ENCODE data around the gene ECSCR.
A peak's percentile ranks its signal among the peaks of the same experiment; 100 is the strongest.

Gene ECSCR

GRCh38 chr5:139438707-139439012 is 23.9 kb downstream of the ECSCR start:
- H3K4me3 ChIP-seq (ENCODE audit: low read length), result peak overlapping the region; percentile 97
- TF ChIP-seq, protein P1, sequence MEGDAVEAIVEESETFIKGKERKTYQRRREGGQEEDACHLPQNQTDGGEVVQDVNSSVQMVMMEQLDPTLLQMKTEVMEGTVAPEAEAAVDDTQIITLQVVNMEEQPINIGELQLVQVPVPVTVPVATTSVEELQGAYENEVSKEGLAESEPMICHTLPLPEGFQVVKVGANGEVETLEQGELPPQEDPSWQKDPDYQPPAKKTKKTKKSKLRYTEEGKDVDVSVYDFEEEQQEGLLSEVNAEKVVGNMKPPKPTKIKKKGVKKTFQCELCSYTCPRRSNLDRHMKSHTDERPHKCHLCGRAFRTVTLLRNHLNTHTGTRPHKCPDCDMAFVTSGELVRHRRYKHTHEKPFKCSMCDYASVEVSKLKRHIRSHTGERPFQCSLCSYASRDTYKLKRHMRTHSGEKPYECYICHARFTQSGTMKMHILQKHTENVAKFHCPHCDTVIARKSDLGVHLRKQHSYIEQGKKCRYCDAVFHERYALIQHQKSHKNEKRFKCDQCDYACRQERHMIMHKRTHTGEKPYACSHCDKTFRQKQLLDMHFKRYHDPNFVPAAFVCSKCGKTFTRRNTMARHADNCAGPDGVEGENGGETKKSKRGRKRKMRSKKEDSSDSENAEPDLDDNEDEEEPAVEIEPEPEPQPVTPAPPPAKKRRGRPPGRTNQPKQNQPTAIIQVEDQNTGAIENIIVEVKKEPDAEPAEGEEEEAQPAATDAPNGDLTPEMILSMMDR (IDR thresholded peaks at IDR 0.05; ENCODE audit: insufficient read depth, low read depth, low read length, missing control alignments), result no peak
- DNase-seq (ENCODE audit: low read depth), result no peak

DNA sequence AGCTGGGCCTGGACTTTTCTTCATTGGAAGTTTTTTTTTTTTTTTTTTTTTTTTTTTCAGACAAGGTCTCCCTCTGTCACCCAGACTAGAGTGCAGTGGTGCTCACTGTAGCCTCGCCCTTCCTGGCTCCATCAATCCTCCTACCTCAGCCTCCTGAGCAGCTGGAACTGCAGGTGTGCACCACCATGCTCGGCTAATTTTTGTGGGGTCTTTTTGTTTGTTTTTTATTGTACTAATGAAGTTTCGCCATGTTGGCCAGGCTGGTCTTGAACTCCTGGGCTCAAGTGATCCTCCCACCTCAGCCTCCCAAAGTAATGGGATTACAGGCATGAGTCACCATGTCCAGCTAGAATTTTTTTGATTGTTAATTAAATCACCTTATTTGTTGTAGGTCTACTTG is 26.9 kb downstream of the ECSCR start:
- no peak overlapping the region for H3K4me3 ChIP-seq (ENCODE audit: low read length)
- DNase-seq (ENCODE audit: low read depth), result no peak
- TF ChIP-seq, protein P1 (IDR thresholded peaks at IDR 0.05; ENCODE audit: insufficient read depth, low read depth, low read length, missing control alignments), result no peak

GRCh38 chr5:139431706-139432105 is 30.8 kb downstream of the ECSCR start:
- peak; percentile 72 for DNase-seq (ENCODE audit: low read depth)
- TF ChIP-seq, protein P1 (IDR thresholded peaks at IDR 0.05; ENCODE audit: insufficient read depth, low read depth, low read length, missing control alignments), result no peak
- no peak overlapping the region for H3K4me3 ChIP-seq (ENCODE audit: low read length)

- TF ChIP-seq, protein P1 (IDR thresholded peaks at IDR 0.05; ENCODE audit: insufficient read depth, low read depth, low read length, missing control alignments), result no peak
- DNase-seq (ENCODE audit: low read depth), result no peak
- no peak overlapping the region for H3K4me3 ChIP-seq (ENCODE audit: low read length)
Observed at GRCh38 chr5:139430015-139430414, 32.5 kb downstream of the ECSCR start.

DNA sequence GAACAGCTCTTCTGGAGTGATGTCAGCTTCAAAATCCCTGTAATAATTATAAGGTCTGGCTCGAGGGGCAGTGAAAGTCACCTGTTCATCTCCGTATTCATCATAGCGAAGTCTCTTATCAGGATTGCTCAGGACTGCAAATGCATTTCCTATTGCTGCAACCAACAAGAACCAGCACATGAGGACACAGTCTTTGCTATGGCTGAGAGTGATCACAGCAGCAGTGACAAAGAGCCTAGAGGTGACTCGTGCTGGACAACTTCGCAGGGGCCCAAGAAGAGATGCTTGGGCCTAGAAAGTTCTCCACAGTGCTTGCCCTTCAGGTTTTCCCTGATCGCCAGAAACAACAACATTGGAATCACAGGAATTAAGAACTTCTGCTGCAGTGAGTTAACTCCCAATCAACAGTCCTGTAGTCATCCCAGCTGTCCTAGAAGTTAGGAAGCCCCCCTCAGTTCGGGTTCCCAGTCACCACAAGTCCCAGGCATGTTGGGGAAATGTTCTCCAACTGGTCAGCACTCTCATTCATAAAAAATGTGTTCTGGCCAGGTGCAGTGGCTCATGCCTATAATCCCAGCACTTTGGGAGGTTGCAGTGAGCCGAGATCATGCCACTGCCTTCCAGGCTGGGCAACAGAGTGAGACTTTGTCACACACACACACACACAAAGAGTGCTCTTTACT is 36.2 kb downstream of the ECSCR start:
- DNase-seq (ENCODE audit: low read depth), result peak; percentile 49
- no peak overlapping the region for H3K4me3 ChIP-seq (ENCODE audit: low read length)
- TF ChIP-seq, protein P1 (IDR thresholded peaks at IDR 0.05; ENCODE audit: insufficient read depth, low read depth, low read length, missing control alignments), result no peak

- TF ChIP-seq, protein P1 (IDR thresholded peaks at IDR 0.05; ENCODE audit: insufficient read depth, low read depth, low read length, missing control alignments), result no peak
- no peak for DNase-seq (ENCODE audit: low read depth)
- no peak overlapping the region for H3K4me3 ChIP-seq (ENCODE audit: low read length)
Observed at GRCh38 chr5:139425497-139425896, 37.0 kb downstream of the ECSCR start.

- TF ChIP-seq, protein P1 (IDR thresholded peaks at IDR 0.05; ENCODE audit: insufficient read depth, low read depth, low read length, missing control alignments), result peak; percentile 89
- H3K4me3 ChIP-seq (ENCODE audit: low read length), result no peak overlapping the region
- DNase-seq (ENCODE audit: low read depth), result peak; percentile 79
Observed at GRCh38 chr5:139422307-139422893, 40.1 kb downstream of the ECSCR start.

Data from epithelial cell of esophagus (primary cell).